Measurements from ENCODE around the gene ATE1.

GRCh38 chr10:121739114-121739513 lies 188.7 kb downstream of the ATE1 start:
- no peak for TF ChIP-seq CTCF (IDR thresholded peaks at IDR 0.05)
- no peak for TF ChIP-seq POLR2A (IDR thresholded peaks at IDR 0.05)

Measured in esophagus squamous epithelium (tissue), 4 donors.